Gastrocnemius medialis (tissue), 4 donors: Measurements from ENCODE around the gene NYAP2. TPM values are rescaled to one million over a fixed set of nuclear protein-coding genes. Genes with fewer than 3 reads are reported as not detected.

ENCODE experiments used
- ATAC-seq, 2 donors: fragments of 150-250 bp; one replicate each; pipeline ENCODE4 v1.9.1; 2016
- DNase-seq, 2 donors: peaks; one replicate each; pipeline ENCODE4 v3.0.0-alpha.2; 2019
- H3K27ac ChIP-seq, 4 donors: fragments of 200-600 bp; sonication (generic); 1 replicate in 1 of 4; 2 replicates in 3 of 4; pipeline ENCODE4 v1.5.1; 2016 to 2018; ENCODE audit warnings: mild to moderate bottlenecking in 2 of 4, moderate library complexity in 1 of 4
- H3K27me3 ChIP-seq, 3 donors: fragments of 200-600 bp; sonication (generic) in 2 of 3; 1 replicate in 1 of 3; 2 replicates in 2 of 3; pipeline versions ENCODE4 v1.5.1 to v1.6.0; 2016 to 2019; ENCODE audit warnings: mild to moderate bottlenecking in 1 of 3, moderate library complexity in 1 of 3
- H3K36me3 ChIP-seq, 2 donors: fragments of 200-600 bp; sonication (generic) in 1 of 2; one replicate each; pipeline ENCODE4 v1.5.1; 2017 to 2018
- H3K4me1 ChIP-seq, 2 donors: fragments of 200-600 bp; sonication (generic) in 1 of 2; one replicate each; pipeline ENCODE4 v1.5.1; 2016 to 2017; ENCODE audit warnings: mild to moderate bottlenecking in 2 of 2
- H3K4me3 ChIP-seq, 4 donors: fragments of 200-600 bp; sonication (generic) in 3 of 4; 1 replicate in 1 of 4; 2 replicates in 3 of 4; pipeline ENCODE4 v1.5.1; 2016 to 2019; ENCODE audit warnings: mild to moderate bottlenecking in 2 of 4
- H3K9me3 ChIP-seq, 3 donors: fragments of 200-600 bp; sonication (generic) in 2 of 3; 1 replicate in 1 of 3; 2 replicates in 2 of 3; pipeline ENCODE4 v1.5.1; 2016 to 2019
- POLR2A ChIP-seq, 2 donors: fragments of 450-650 bp; IDR thresholded peaks; one replicate each; pipeline ENCODE4 v1.6.1; 2017; ENCODE audit warnings: antibody characterized with exemption in 2 of 2, mild to moderate bottlenecking in 2 of 2, moderate library complexity in 2 of 2
- in situ Hi-C, 4 donors: fragments of 200-750 bp; cut with MboI; loops; one replicate each; pipeline versions ENCODE4 v1.15.0 to v1.8.0; 2017; ENCODE audit warnings: low sequenced_read_pairs in 4 of 4
- intact Hi-C: fragments of 100-400 bp; cut with DNase I; formaldehyde crosslinking; loops from one replicate; pipeline ENCODE4 v1.15.1; 2023; ENCODE audit warnings: low total_unique reads
- total RNA-seq, 4 donors: library from RNA; depleted of rRNA; stranded (reverse); fragments of >200 nt; gene quantifications; one replicate each; pipeline versions ENCODE4 v1.1.0 to v1.2.3, GENCODE V29; 2016
- TF ChIP-seq, protein P1 (sequence below), 5 experiments: fragments of 450-650 bp in 3 of 5; fragments of 200-600 bp in 2 of 5; sonication (generic) in 2 of 5; IDR thresholded peaks in 4 of 5; conservative IDR thresholded peaks in 1 of 5; 1 replicate in 4 of 5; 2 replicates in 1 of 5; pipeline ENCODE4 v1.5.1; 2016 to 2019; ENCODE audit warnings: antibody characterized with exemption in 5 of 5, mild to moderate bottlenecking in 3 of 5, moderate library complexity in 3 of 5

The NYAP2 gene
- total RNA-seq, 4 donors from 2014 or later: 0.36 to 1.7 (median 1.5) TPM

DNA sequence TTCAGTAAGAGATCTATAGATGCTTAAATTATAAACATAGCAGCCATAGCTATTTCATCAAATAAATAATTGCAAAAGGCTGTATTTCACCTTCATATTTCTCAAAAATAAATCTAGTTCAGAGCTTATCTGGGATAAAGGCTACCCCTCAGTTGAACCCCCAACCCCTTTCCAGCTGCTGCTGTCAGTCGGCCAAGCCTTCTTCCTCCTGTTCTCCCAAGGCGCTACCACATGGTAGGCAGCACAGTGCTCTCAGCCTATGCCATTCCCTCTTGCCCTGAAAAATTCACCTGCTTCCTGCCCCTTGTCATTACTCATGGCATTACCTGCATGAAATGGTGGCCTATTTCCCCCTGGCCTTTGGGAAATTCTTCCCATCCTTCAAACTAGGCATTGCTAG lies 136.5 kb downstream of the NYAP2 start:
- intact Hi-C loops: no loop called here
- no peak for ATAC-seq

DNA sequence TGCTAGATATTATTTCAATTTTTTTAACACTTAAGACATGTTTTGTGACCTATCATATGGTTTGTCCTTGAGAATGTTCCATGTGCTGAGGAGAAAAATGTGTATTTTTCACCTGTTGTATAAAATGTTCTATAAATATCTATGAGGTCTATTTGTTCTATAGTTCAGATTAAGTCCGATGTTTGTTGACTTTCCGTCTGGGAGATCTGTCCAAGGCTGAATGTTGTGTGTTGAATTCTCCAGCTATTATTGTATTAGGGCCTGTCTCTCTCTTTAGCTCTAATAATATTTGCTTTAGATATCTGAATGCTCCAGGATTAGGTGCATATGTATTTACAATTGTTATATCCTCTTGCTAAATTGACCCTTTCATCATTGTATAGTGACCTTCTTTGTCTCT lies 144.1 kb downstream of the NYAP2 start:
- intact Hi-C loops (no loop called here), in situ Hi-C loops (no loop called here)
- Histone ChIP-seq H3K4me3 (no peak overlapping the region), H3K4me1 (no peaks in the 10 kb centered on the region), H3K27ac (no peak overlapping the region), H3K27me3 (no peaks in the 10 kb centered on the region), H3K36me3 (no peaks in the 10 kb centered on the region), H3K9me3 (no peaks in the 10 kb centered on the region)
- ATAC-seq (no peak), DNase-seq (no peak)
- TF ChIP-seq, protein P1, sequence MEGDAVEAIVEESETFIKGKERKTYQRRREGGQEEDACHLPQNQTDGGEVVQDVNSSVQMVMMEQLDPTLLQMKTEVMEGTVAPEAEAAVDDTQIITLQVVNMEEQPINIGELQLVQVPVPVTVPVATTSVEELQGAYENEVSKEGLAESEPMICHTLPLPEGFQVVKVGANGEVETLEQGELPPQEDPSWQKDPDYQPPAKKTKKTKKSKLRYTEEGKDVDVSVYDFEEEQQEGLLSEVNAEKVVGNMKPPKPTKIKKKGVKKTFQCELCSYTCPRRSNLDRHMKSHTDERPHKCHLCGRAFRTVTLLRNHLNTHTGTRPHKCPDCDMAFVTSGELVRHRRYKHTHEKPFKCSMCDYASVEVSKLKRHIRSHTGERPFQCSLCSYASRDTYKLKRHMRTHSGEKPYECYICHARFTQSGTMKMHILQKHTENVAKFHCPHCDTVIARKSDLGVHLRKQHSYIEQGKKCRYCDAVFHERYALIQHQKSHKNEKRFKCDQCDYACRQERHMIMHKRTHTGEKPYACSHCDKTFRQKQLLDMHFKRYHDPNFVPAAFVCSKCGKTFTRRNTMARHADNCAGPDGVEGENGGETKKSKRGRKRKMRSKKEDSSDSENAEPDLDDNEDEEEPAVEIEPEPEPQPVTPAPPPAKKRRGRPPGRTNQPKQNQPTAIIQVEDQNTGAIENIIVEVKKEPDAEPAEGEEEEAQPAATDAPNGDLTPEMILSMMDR (IDR thresholded peaks at IDR 0.05 in 4 of 5, conservative IDR thresholded peaks at IDR 0.05 in 1 of 5): no peak
- no peak for TF ChIP-seq POLR2A (IDR thresholded peaks at IDR 0.05)

More for the DNA sequence above, 136.5 kb downstream of the NYAP2 start:
- H3K27ac ChIP-seq: no peak overlapping the region
- H3K36me3 ChIP-seq: no peaks in the 10 kb centered on the region
- no peak for TF ChIP-seq POLR2A (IDR thresholded peaks at IDR 0.05)
- TF ChIP-seq, protein P1 (IDR thresholded peaks at IDR 0.05 in 4 of 5, conservative IDR thresholded peaks at IDR 0.05 in 1 of 5): no peak
- DNase-seq: no peak
- no peak overlapping the region for H3K4me3 ChIP-seq
- no peaks in the 10 kb centered on the region for H3K27me3 ChIP-seq
- in situ Hi-C loops: no loop called here
- H3K9me3 ChIP-seq: no peaks in the 10 kb centered on the region
- no peaks in the 10 kb centered on the region for H3K4me1 ChIP-seq

DNA sequence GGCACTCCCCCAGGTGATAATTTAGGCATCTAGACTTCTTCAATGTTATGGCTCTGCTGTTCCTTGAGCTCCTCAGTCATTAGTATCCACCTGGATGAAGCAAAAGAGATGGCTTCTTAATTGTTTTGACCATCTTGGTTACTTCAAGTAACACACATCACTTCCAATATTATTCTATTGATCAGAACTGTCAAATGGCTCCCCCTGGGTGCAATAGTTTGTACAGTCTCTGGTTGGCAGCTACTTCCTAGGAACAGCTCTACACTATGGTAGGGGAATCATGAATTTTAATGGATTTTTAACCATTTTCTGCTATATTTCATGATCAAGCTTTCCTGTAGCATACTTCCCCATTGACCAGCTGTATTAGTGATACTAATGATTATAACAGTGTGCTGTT lies 157.0 kb downstream of the NYAP2 start:
- no peaks in the 10 kb centered on the region for H3K27me3 ChIP-seq
- H3K27ac ChIP-seq: no peak overlapping the region
- no peaks in the 10 kb centered on the region for H3K4me1 ChIP-seq
- DNase-seq (no peak), ATAC-seq (no peak)
- TF ChIP-seq, protein P1 (IDR thresholded peaks at IDR 0.05 in 4 of 5, conservative IDR thresholded peaks at IDR 0.05 in 1 of 5): no peak
- TF ChIP-seq POLR2A (IDR thresholded peaks at IDR 0.05): no peak
- H3K9me3 ChIP-seq: no peaks in the 10 kb centered on the region
- intact Hi-C loops (no loop called here), in situ Hi-C loops (no loop called here)
- no peaks in the 10 kb centered on the region for H3K36me3 ChIP-seq
- no peak overlapping the region for H3K4me3 ChIP-seq

DNA sequence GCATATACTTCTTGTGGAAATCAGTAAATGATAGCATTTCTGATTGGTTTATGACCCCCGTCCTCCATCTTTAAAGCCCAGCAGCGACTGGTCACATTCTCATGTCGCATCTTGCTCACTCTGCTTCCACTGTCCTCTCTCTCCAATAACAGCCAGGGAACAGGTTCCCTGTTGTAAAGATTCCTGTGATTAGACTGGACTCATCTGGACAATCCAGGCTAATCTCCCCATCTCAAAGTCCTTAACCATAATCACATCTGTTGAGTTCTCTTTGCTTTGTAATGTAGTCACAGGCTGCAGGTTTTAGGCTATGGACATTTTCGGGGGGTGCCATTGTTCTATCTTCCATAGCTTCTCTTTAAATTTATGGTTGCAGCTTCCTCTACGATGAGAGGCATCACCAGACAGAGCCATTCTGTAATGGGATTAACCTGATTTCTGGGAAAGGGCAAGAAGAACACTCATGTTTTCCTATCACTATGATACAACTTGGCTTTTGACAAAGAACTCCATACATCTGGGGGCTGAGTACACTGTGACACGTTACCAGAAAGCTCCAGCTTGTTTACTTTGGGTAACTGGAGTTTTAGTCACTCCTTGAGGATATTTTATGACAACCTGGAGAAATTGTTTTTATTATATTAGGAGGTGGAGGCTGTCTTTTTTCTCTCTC lies 159.0 kb downstream of the NYAP2 start:
- H3K27me3 ChIP-seq: no peaks in the 10 kb centered on the region
- in situ Hi-C loops: no loop called here
- no peaks in the 10 kb centered on the region for H3K4me1 ChIP-seq
- no peak for TF ChIP-seq POLR2A (IDR thresholded peaks at IDR 0.05)
- TF ChIP-seq, protein P1 (IDR thresholded peaks at IDR 0.05 in 4 of 5, conservative IDR thresholded peaks at IDR 0.05 in 1 of 5): no peak
- intact Hi-C loops: no loop called here
- no peaks in the 10 kb centered on the region for H3K9me3 ChIP-seq
- no peak overlapping the region for H3K4me3 ChIP-seq
- H3K27ac ChIP-seq: no peak overlapping the region
- ATAC-seq (no peak), DNase-seq (no peak)
- no peaks in the 10 kb centered on the region for H3K36me3 ChIP-seq

DNA sequence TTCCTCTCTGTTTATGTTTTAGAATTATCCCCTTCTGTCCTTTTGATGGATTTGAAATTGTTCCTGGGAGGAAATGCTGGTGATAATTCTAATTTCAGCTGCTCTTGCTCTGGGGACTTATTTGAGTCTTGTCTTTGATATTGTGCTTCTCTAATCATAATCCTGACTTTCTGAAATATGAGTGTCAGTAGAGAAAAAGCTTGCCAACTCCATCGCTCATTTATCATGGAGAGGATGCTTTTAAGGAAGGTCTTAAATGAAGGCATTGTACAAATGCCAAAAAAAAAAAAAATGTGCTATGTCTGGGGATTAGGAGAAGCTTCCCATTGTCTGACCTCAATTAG lies 159.5 kb downstream of the NYAP2 start:
- H3K4me3 ChIP-seq: no peak overlapping the region
- no peak overlapping the region for H3K27ac ChIP-seq
- H3K36me3 ChIP-seq: no peaks in the 10 kb centered on the region
- intact Hi-C loops: no loop called here
- DNase-seq: no peak
- ATAC-seq: no peak
- H3K27me3 ChIP-seq: no peaks in the 10 kb centered on the region
- in situ Hi-C loops: no loop called here
- no peaks in the 10 kb centered on the region for H3K9me3 ChIP-seq
- TF ChIP-seq, protein P1 (IDR thresholded peaks at IDR 0.05 in 4 of 5, conservative IDR thresholded peaks at IDR 0.05 in 1 of 5): no peak
- TF ChIP-seq POLR2A (IDR thresholded peaks at IDR 0.05): no peak
- H3K4me1 ChIP-seq: no peaks in the 10 kb centered on the region
